ENCODE data around the gene DYNLRB1. TPM values are rescaled to one million over a fixed set of nuclear protein-coding genes. Genes with fewer than 3 reads are reported as not detected.

The DYNLRB1 gene
- total and polyA plus RNA-seq, 2 of the 13 experiments (the other 11 are each of a cell fraction or from before 2014, with no cell fraction given) = 140 to 244 TPM

DNA sequence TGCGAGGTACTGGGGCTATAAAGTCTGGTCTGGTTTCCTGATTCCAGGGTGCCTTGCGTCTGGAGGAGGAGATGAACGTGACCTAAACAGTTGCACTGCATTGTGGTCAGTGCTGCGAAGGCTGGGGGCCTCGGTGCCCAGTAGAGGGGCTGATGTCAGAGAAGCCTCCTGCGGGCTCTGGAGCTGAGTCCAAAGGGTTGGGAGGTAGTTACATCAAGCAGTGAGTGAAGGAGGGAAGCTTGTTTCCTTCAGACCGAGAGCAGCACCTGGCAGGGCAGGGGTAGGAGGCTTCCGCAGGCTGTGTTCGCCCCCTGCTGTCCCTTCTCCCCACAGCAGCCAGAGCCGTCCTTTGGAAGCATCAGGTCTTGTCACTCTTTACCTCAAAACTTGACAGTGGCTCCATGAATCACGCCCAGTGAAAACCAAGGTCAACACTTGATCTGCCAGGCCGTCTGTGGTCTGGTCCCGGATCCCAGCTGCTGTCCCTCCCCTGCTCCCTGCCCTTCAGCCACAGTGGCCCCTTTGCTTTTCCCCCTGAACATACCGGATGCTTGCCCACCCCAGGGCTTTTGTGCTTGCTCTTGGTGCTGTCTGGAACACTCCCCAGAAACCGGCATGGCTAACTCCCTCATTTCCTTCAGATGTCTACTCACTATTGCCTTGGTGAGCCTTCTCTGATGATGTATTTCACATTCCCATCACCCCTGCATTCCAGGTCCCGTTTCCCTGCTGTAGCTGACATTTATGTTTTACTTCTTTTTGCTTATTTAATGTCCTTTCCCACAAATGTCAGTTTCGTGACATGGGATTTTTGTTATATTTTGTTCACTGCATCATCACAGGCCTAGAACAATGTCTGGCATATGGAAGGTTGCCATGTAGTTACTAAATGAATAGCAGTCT lies 7.0 kb downstream of the DYNLRB1 start (continued):
- TF ChIP-seq, protein P1, sequence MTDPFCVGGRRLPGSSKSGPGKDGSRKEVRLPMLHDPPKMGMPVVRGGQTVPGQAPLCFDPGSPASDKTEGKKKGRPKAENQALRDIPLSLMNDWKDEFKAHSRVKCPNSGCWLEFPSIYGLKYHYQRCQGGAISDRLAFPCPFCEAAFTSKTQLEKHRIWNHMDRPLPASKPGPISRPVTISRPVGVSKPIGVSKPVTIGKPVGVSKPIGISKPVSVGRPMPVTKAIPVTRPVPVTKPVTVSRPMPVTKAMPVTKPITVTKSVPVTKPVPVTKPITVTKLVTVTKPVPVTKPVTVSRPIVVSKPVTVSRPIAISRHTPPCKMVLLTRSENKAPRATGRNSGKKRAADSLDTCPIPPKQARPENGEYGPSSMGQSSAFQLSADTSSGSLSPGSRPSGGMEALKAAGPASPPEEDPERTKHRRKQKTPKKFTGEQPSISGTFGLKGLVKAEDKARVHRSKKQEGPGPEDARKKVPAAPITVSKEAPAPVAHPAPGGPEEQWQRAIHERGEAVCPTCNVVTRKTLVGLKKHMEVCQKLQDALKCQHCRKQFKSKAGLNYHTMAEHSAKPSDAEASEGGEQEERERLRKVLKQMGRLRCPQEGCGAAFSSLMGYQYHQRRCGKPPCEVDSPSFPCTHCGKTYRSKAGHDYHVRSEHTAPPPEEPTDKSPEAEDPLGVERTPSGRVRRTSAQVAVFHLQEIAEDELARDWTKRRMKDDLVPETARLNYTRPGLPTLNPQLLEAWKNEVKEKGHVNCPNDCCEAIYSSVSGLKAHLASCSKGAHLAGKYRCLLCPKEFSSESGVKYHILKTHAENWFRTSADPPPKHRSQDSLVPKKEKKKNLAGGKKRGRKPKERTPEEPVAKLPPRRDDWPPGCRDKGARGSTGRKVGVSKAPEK (CRISPR knock-in tag; IDR thresholded peaks at IDR 0.05; ENCODE audit: borderline replicate concordance) = peak; percentile 96; the same call in 1 of the 2 replicates
- TF ChIP-seq ZNF724P (CRISPR knock-in tag; IDR thresholded peaks at IDR 0.05; ENCODE audit: borderline replicate concordance) (no peak), BHLHE40 (IDR thresholded peaks at IDR 0.05; ENCODE audit: low read length) (peak; percentile 58), TCF7L2 (IDR thresholded peaks at IDR 0.05; ENCODE audit: low read depth, low read length) (no peak)
- TF ChIP-seq, protein P2, sequence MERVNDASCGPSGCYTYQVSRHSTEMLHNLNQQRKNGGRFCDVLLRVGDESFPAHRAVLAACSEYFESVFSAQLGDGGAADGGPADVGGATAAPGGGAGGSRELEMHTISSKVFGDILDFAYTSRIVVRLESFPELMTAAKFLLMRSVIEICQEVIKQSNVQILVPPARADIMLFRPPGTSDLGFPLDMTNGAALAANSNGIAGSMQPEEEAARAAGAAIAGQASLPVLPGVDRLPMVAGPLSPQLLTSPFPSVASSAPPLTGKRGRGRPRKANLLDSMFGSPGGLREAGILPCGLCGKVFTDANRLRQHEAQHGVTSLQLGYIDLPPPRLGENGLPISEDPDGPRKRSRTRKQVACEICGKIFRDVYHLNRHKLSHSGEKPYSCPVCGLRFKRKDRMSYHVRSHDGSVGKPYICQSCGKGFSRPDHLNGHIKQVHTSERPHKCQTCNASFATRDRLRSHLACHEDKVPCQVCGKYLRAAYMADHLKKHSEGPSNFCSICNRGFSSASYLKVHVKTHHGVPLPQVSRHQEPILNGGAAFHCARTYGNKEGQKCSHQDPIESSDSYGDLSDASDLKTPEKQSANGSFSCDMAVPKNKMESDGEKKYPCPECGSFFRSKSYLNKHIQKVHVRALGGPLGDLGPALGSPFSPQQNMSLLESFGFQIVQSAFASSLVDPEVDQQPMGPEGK (CRISPR knock-in tag; IDR thresholded peaks at IDR 0.05) = no peak; the same call in 1 of the 2 replicates
- TF ChIP-seq, protein P3, sequence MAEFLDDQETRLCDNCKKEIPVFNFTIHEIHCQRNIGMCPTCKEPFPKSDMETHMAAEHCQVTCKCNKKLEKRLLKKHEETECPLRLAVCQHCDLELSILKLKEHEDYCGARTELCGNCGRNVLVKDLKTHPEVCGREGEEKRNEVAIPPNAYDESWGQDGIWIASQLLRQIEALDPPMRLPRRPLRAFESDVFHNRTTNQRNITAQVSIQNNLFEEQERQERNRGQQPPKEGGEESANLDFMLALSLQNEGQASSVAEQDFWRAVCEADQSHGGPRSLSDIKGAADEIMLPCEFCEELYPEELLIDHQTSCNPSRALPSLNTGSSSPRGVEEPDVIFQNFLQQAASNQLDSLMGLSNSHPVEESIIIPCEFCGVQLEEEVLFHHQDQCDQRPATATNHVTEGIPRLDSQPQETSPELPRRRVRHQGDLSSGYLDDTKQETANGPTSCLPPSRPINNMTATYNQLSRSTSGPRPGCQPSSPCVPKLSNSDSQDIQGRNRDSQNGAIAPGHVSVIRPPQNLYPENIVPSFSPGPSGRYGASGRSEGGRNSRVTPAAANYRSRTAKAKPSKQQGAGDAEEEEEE (CRISPR knock-in tag; IDR thresholded peaks at IDR 0.05; ENCODE audit: borderline replicate concordance) = 0 out of 2 replicates have a peak, but pooled peaks have one; percentile 52
- TF ChIP-seq, protein P4, sequence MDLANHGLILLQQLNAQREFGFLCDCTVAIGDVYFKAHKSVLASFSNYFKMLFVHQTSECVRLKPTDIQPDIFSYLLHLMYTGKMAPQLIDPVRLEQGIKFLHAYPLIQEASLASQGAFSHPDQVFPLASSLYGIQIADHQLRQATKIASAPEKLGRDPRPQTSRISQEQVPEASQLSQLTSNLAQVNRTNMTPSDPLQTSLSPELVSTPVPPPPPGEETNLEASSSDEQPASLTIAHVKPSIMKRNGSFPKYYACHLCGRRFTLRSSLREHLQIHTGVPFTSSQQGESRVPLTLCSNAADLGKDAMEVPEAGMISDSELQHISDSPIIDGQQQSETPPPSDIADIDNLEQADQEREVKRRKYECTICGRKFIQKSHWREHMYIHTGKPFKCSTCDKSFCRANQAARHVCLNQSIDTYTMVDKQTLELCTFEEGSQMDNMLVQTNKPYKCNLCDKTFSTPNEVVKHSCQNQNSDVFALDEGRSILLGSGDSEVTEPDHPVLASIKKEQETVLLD (CRISPR knock-in tag; IDR thresholded peaks at IDR 0.05; ENCODE audit: low read depth) = no peak
- TF ChIP-seq, protein P5, sequence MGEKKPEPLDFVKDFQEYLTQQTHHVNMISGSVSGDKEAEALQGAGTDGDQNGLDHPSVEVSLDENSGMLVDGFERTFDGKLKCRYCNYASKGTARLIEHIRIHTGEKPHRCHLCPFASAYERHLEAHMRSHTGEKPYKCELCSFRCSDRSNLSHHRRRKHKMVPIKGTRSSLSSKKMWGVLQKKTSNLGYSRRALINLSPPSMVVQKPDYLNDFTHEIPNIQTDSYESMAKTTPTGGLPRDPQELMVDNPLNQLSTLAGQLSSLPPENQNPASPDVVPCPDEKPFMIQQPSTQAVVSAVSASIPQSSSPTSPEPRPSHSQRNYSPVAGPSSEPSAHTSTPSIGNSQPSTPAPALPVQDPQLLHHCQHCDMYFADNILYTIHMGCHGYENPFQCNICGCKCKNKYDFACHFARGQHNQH (CRISPR knock-in tag; IDR thresholded peaks at IDR 0.05) = peak; percentile 68; the same call in 1 of the 2 replicates
- TF ChIP-seq, protein P6, sequence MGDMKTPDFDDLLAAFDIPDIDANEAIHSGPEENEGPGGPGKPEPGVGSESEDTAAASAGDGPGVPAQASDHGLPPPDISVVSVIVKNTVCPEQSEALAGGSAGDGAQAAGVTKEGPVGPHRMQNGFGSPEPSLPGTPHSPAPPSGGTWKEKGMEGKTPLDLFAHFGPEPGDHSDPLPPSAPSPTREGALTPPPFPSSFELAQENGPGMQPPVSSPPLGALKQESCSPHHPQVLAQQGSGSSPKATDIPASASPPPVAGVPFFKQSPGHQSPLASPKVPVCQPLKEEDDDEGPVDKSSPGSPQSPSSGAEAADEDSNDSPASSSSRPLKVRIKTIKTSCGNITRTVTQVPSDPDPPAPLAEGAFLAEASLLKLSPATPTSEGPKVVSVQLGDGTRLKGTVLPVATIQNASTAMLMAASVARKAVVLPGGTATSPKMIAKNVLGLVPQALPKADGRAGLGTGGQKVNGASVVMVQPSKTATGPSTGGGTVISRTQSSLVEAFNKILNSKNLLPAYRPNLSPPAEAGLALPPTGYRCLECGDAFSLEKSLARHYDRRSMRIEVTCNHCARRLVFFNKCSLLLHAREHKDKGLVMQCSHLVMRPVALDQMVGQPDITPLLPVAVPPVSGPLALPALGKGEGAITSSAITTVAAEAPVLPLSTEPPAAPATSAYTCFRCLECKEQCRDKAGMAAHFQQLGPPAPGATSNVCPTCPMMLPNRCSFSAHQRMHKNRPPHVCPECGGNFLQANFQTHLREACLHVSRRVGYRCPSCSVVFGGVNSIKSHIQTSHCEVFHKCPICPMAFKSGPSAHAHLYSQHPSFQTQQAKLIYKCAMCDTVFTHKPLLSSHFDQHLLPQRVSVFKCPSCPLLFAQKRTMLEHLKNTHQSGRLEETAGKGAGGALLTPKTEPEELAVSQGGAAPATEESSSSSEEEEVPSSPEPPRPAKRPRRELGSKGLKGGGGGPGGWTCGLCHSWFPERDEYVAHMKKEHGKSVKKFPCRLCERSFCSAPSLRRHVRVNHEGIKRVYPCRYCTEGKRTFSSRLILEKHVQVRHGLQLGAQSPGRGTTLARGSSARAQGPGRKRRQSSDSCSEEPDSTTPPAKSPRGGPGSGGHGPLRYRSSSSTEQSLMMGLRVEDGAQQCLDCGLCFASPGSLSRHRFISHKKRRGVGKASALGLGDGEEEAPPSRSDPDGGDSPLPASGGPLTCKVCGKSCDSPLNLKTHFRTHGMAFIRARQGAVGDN (CRISPR knock-in tag; IDR thresholded peaks at IDR 0.05) = peak; percentile 87
- TF ChIP-seq, protein P7, sequence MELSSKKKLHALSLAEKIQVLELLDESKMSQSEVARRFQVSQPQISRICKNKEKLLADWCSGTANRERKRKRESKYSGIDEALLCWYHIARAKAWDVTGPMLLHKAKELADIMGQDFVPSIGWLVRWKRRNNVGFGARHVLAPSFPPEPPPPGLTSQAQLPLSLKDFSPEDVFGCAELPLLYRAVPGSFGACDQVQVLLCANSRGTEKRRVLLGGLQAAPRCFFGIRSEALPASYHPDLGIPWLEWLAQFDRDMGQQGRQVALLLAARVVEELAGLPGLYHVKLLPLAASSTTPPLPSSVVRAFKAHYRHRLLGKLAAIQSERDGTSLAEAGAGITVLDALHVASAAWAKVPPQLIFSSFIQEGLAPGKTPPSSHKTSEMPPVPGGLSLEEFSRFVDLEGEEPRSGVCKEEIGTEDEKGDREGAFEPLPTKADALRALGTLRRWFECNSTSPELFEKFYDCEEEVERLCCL (CRISPR knock-in tag; IDR thresholded peaks at IDR 0.05; ENCODE audit: borderline replicate concordance) = 0 out of 2 replicates have a peak, but pooled peaks have one; percentile 50

Data from HepG2 (cell line).